Measurements from ENCODE around the gene RAB31. TPM values are rescaled to one million over a fixed set of nuclear protein-coding genes. Genes with fewer than 3 reads are reported as not detected.

The RAB31 gene
- polyA plus RNA-seq, 1 of the 3 experiments (the other 2 are of a cell fraction): 23.0 TPM

DNA sequence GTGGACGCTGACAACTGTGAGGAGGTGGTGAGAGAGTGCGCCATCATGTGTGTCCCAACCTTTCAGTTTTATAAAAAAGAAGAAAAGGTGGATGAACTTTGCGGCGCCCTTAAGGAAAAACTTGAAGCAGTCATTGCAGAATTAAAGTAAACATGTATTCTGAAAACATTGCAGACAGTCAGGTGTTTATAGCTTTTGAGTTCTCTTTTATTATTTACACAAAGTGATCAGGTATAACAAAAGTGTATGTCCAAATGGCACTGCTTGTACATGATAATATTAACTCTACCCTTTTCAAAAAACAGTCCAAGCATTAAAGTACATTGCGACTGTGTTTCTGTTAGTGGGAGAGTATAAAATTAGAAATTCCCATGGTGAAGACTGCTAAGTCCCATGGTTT, 179.9 kb downstream of the RAB31 start:
- no peaks in the 10 kb centered on the region for H3K36me3 ChIP-seq (replicated peaks in 1 of 2; ENCODE audit: control insufficient read depth in 1 of 2, insufficient read depth in 2 of 2, low read length in 1 of 2)
- CTCF ChIA-PET: no interaction called here
- no peak overlapping the region for H3K4me3 ChIP-seq (ENCODE audit: low read depth in 2 of 2, low read length in 1 of 2)
- H3K9me2 ChIP-seq: no peaks in the 10 kb centered on the region
- no peak overlapping the region for H3K4me2 ChIP-seq
- H3K79me2 ChIP-seq (ENCODE audit: insufficient read depth): no peaks in the 10 kb centered on the region
- WGBS (ENCODE audit: low lambda C conversion rate): 91% methylated on average over 5 of the region's 5 CpGs
- DNase-seq: no peak
- no peaks in the 10 kb centered on the region for H3K4me1 ChIP-seq (ENCODE audit: control insufficient read depth in 1 of 2, insufficient read depth in 2 of 2, low read depth in 1 of 2, low read length in 1 of 2)
- H2AFZ ChIP-seq (ENCODE audit: low read depth): no peak overlapping the region
- H3K9ac ChIP-seq: no peak overlapping the region
- no peak overlapping the region for H3K27ac ChIP-seq (ENCODE audit: low read depth in 2 of 2, low read length in 1 of 2)
- no peaks in the 10 kb centered on the region for H3K27me3 ChIP-seq (ENCODE audit: insufficient read depth)
- H3F3A ChIP-seq (replicated peaks; ENCODE audit: insufficient read depth): no peaks in the 10 kb centered on the region
- TF ChIP-seq YY1 (IDR thresholded peaks at IDR 0.05; ENCODE audit: low read depth): no peak
- TF ChIP-seq, protein P1, sequence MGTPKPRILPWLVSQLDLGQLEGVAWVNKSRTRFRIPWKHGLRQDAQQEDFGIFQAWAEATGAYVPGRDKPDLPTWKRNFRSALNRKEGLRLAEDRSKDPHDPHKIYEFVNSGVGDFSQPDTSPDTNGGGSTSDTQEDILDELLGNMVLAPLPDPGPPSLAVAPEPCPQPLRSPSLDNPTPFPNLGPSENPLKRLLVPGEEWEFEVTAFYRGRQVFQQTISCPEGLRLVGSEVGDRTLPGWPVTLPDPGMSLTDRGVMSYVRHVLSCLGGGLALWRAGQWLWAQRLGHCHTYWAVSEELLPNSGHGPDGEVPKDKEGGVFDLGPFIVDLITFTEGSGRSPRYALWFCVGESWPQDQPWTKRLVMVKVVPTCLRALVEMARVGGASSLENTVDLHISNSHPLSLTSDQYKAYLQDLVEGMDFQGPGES (IDR thresholded peaks at IDR 0.05; ENCODE audit: low read depth, low read length): no peak
- no peak for TF ChIP-seq SMC3 (IDR thresholded peaks at IDR 0.05; ENCODE audit: low read depth, low read length)
- TF ChIP-seq, protein P2, sequence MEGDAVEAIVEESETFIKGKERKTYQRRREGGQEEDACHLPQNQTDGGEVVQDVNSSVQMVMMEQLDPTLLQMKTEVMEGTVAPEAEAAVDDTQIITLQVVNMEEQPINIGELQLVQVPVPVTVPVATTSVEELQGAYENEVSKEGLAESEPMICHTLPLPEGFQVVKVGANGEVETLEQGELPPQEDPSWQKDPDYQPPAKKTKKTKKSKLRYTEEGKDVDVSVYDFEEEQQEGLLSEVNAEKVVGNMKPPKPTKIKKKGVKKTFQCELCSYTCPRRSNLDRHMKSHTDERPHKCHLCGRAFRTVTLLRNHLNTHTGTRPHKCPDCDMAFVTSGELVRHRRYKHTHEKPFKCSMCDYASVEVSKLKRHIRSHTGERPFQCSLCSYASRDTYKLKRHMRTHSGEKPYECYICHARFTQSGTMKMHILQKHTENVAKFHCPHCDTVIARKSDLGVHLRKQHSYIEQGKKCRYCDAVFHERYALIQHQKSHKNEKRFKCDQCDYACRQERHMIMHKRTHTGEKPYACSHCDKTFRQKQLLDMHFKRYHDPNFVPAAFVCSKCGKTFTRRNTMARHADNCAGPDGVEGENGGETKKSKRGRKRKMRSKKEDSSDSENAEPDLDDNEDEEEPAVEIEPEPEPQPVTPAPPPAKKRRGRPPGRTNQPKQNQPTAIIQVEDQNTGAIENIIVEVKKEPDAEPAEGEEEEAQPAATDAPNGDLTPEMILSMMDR (IDR thresholded peaks at IDR 0.05): no peak
- no peak for TF ChIP-seq CHD2 (IDR thresholded peaks at IDR 0.05; ENCODE audit: low read length, partially characterized antibody)
- TF ChIP-seq RCOR1 (IDR thresholded peaks at IDR 0.05; ENCODE audit: low read length): no peak
- no peak for TF ChIP-seq POLR2AphosphoS5 (IDR thresholded peaks at IDR 0.05; ENCODE audit: low read depth, low read length)
- no peak for TF ChIP-seq FOXJ3 (CRISPR knock-in tag; IDR thresholded peaks at IDR 0.05)
- no peak for TF ChIP-seq TCF12 (IDR thresholded peaks at IDR 0.05)
- TF ChIP-seq ZBTB33 (IDR thresholded peaks at IDR 0.05; ENCODE audit: borderline replicate concordance, low read depth): no peak
- TF ChIP-seq TEAD4 (IDR thresholded peaks at IDR 0.05; ENCODE audit: borderline replicate concordance, insufficient read depth): no peak
- TF ChIP-seq EP300 (IDR thresholded peaks at IDR 0.05; ENCODE audit: borderline replicate concordance in 1 of 2, low read depth in 1 of 2, low read length in 1 of 2): no peak
- TF ChIP-seq MEF2A (IDR thresholded peaks at IDR 0.05; ENCODE audit: borderline replicate concordance, low read depth): no peak
- no peak for TF ChIP-seq GATA2 (CRISPR knock-in tag; IDR thresholded peaks at IDR 0.05)
- POLR2A ChIA-PET: no interaction called here
- H3K9me3 ChIP-seq: no peaks in the 10 kb centered on the region
- no peaks in the 10 kb centered on the region for H4K20me1 ChIP-seq (ENCODE audit: insufficient read depth)

- no peak overlapping the region for H3K4me2 ChIP-seq
- H3K27me3 ChIP-seq (ENCODE audit: insufficient read depth): no peaks in the 10 kb centered on the region
- H4K20me1 ChIP-seq (ENCODE audit: insufficient read depth): no peaks in the 10 kb centered on the region
- H3K9ac ChIP-seq: no peak overlapping the region
- no peak for DNase-seq
- H3F3A ChIP-seq (replicated peaks; ENCODE audit: insufficient read depth): no peaks in the 10 kb centered on the region
- no peaks in the 10 kb centered on the region for H3K4me1 ChIP-seq (ENCODE audit: control insufficient read depth in 1 of 2, insufficient read depth in 2 of 2, low read depth in 1 of 2, low read length in 1 of 2)
- ChIA-PET CTCF (no interaction called here), POLR2A (no interaction called here)
- H3K27ac ChIP-seq (ENCODE audit: low read depth in 2 of 2, low read length in 1 of 2): no peak overlapping the region
- no peaks in the 10 kb centered on the region for H3K9me2 ChIP-seq
- 93% methylated on average over 5 of the region's 5 CpGs for WGBS (ENCODE audit: low lambda C conversion rate)
- H3K36me3 ChIP-seq (replicated peaks in 1 of 2; ENCODE audit: control insufficient read depth in 1 of 2, insufficient read depth in 2 of 2, low read length in 1 of 2): no peaks in the 10 kb centered on the region
- no peak overlapping the region for H2AFZ ChIP-seq (ENCODE audit: low read depth)
- H3K79me2 ChIP-seq (ENCODE audit: insufficient read depth): no peaks in the 10 kb centered on the region
- H3K4me3 ChIP-seq (ENCODE audit: low read depth in 2 of 2, low read length in 1 of 2): no peak overlapping the region
- no peaks in the 10 kb centered on the region for H3K9me3 ChIP-seq
- TF ChIP-seq TCF12 (IDR thresholded peaks at IDR 0.05) (no peak), CHD2 (IDR thresholded peaks at IDR 0.05; ENCODE audit: low read length, partially characterized antibody) (no peak), NRF1 (IDR thresholded peaks at IDR 0.05; ENCODE audit: low read depth, low read length) (no peak), TEAD4 (IDR thresholded peaks at IDR 0.05; ENCODE audit: borderline replicate concordance, insufficient read depth) (no peak), USF1 (IDR thresholded peaks at IDR 0.05; ENCODE audit: borderline replicate concordance, low read depth) (no peak), ELF1 (IDR thresholded peaks at IDR 0.05) (no peak), JUND (IDR thresholded peaks at IDR 0.05) (no peak), FOXJ3 (CRISPR knock-in tag; IDR thresholded peaks at IDR 0.05) (no peak)
- TF ChIP-seq, protein P3, sequence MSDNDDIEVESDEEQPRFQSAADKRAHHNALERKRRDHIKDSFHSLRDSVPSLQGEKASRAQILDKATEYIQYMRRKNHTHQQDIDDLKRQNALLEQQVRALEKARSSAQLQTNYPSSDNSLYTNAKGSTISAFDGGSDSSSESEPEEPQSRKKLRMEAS (IDR thresholded peaks at IDR 0.05; ENCODE audit: low read depth): no peak
Measured at GRCh38 chr18:9890196-9890595, 182.1 kb downstream of the RAB31 start.

Measured in SK-N-SH (cell line).